Embryonic facial prominence (tissue), 1 donor: ENCODE results near the gene MTHFD1.

Source experiments
- DNase-seq: peaks from one replicate; pipeline ENCODE4 v3.0.0-alpha.2; 2016; ENCODE audit errors: extremely low spot score

The MTHFD1 gene

GRCh38 chr14:64447876-64448670 lies 59.9 kb downstream of the MTHFD1 start:
- no peak for DNase-seq

- DNase-seq, result no peak
These were observed 62.1 kb downstream of the MTHFD1 start for GRCh38 chr14:64450255-64450654.

GRCh38 chr14:64454671-64455070 lies 66.5 kb downstream of the MTHFD1 start:
- DNase-seq, result no peak

GRCh38 chr14:64459405-64460136 lies 71.4 kb downstream of the MTHFD1 start:
- no peak for DNase-seq

DNA sequence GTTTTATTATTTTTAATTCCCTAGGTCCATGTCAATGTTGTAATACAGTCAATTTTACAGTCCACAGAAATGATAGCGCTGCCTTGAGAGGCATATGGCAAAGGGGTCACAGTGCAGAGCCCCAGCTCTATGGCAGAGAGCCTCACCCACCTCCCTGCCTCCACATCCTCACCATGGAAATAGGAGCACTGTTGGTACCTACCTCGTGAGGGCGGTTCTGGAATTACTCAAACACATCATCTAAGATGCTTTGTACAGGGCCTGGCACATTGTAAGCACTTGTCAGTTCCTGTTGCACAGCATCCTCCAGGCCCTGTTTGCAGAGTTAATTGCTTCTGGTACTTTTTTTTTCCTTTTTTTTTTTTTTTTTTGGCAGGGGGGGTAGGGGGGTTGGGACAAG lies 73.1 kb downstream of the MTHFD1 start:
- no peak for DNase-seq

- DNase-seq, result no peak
These were observed 75.0 kb downstream of the MTHFD1 start for GRCh38 chr14:64463195-64463594.

DNA sequence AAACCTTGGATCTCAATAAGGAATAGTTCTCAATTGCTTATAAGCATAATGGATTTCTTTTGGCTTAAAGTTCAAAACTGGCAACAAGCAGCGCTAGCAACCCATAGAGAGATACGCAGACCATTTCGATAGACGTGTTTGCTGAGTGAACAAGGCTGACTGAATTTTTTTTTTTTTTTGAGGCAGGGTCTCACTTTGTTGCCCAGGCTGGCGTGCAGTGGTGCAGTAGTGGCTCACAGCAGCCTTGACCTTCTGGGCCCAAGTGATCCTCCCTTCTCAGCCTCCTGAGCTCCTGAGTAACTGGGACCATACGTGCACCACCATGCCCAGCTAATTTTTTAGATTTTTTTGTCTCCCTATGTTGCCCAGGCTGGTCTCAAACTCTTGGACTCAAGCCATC lies 75.7 kb downstream of the MTHFD1 start:
- no peak for DNase-seq

GRCh38 chr14:64464651-64465050 lies 76.5 kb downstream of the MTHFD1 start:
- no peak for DNase-seq

- no peak for DNase-seq
These were observed 77.2 kb downstream of the MTHFD1 start, which contains the start of gene AKAP5 for GRCh38 chr14:64465191-64465822. AKAP5 (plus strand) TSS chr14:64465499; CDS start chr14:64468395, 2,896 bp downstream.

- no peak for DNase-seq
These were observed 77.8 kb downstream of the MTHFD1 start for GRCh38 chr14:64465831-64466554.

- no peak for DNase-seq
These were observed 78.9 kb downstream of the MTHFD1 start for GRCh38 chr14:64467101-64467500.

GRCh38 chr14:64467566-64467965 lies 79.4 kb downstream of the MTHFD1 start:
- DNase-seq, result no peak

- no peak for DNase-seq
These were observed 80.3 kb downstream of the MTHFD1 start for GRCh38 chr14:64468451-64468850.

DNA sequence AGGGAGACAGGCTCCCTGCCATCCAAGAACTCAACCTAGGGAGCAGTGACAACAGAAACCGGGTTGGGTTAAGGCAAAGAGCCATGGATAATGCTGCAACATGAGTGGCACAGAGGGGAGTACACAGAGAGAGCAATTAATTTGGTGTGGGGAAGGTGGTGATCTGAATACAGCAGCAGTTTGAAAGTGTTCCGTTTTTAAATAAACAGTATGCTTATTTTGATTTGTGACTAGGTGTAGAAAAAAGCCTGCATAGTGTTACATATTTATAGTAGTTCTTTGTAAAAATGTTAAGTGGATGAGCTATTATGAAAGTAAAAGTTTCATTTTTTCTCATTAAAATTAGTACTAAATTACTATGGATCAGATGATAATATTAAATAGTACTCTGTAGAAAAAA lies 85.9 kb downstream of the MTHFD1 start:
- no peak for DNase-seq

DNA sequence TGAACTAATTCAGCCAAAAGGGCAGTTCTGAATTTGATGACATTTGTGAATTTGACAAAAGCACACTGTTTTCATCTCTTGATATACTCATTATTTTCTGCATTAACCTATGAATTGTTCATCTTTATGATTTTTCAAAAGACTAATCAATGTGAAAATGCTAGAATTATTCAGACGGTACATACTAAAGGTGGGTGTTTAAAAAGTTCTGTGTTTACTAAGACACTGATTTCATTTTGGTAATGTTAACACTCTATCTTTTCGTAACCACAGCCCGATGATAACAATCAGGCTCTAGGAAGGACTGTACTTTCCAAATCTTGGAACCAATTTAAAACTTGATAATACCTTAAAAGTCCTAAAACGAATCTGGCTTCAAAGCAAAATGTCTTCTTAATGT lies 86.5 kb downstream of the MTHFD1 start:
- no peak for DNase-seq

GRCh38 chr14:64475585-64476273 lies 87.6 kb downstream of the MTHFD1 start:
- no peak for DNase-seq

DNA sequence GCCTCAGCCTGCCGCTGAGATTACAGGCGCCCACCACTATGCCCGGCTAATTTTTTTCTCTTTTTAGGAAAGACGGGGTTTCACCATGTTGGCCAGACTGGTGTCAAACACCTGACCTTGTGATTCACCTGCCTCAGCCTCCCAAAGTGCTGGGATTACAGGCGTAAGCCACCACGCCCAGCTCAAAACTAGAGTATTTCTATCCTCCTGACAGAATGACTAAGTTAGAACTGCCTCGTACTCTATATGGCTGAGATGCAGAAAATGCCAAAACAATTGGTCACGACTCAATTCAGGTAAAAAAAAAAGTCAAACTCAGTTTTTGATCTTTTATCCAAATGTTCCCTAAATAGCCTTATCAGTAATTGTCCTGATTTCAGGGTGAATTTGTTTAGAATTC lies 88.3 kb downstream of the MTHFD1 start:
- no peak for DNase-seq

- no peak for DNase-seq
These were observed 90.6 kb downstream of the MTHFD1 start for GRCh38 chr14:64478634-64479250.

- no peak for DNase-seq
These were observed 100.5 kb downstream of the MTHFD1 start for GRCh38 chr14:64488590-64489099.

- DNase-seq, result no peak
These were observed 103.5 kb downstream of the MTHFD1 start for GRCh38 chr14:64491637-64492036.

DNA sequence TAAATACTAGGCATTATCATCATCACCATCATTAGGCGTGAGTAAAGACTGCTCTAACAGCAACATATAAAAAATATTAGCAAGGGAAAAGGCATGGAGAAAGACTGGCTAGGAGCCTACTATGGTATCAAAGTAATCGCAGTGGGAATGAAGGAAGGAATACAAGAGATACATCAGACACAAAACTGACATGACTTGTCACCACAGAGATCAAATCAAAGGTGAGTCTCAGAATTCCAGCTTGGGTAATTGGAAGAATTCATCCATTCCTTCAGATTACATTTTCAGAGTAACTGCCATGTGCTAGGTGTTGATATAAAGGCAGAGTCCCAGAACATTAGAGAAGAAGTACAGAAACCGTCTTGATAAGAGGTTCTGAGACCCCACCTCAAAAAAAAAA lies 105.3 kb downstream of the MTHFD1 start:
- DNase-seq, result no peak
